ENCODE results near the gene KLC4.

- TF ChIP-seq CEBPB (IDR thresholded peaks at IDR 0.05) = no peak
- TF ChIP-seq REST (IDR thresholded peaks at IDR 0.05; ENCODE audit: low read depth) = no peak
- no peak for TF ChIP-seq EGR1 (IDR thresholded peaks at IDR 0.05)
- no peak for TF ChIP-seq USF1 (IDR thresholded peaks at IDR 0.05)
- no peak for TF ChIP-seq YY1 (IDR thresholded peaks at IDR 0.05; ENCODE audit: low read depth)
- TF ChIP-seq MAX (IDR thresholded peaks at IDR 0.05) = no peak
Measured at GRCh38 chr6:43086022-43086658, 26.7 kb downstream of the KLC4 start.
